GM12878 (cell line): ENCODE measurements around the gene ZNF496.
"Not testable (repeated sequence)": the region's sequence is repeated elsewhere in the genome, so short reads cannot be mapped to it uniquely, and the experiment has no call there.

ENCODE experiments used
- CBX3 ChIP-seq: fragments of 200-600 bp; sonication (generic); IDR thresholded peaks from 2 replicates; pipeline ENCODE4 v1.6.1; 2016; ENCODE audit warnings: low read depth, borderline replicate concordance
- CHD1 ChIP-seq: IDR thresholded peaks from 2 replicates; pipeline ENCODE4 v1.6.1; 2012; ENCODE audit warnings: low read depth, low read length, improper control_type of control experiment
- CTCF ChIP-seq, 3 experiments: IDR thresholded peaks in 2 of 3; conservative IDR thresholded peaks in 1 of 3; 2 replicates each; pipeline ENCODE4 v1.5.1; 2011; ENCODE audit warnings: low read depth in 3 of 3, low read length in 3 of 3, mild to moderate bottlenecking in 3 of 3, control low read depth in 2 of 3, moderate library complexity in 2 of 3, inconsistent platforms in 1 of 3, mixed read lengths in 1 of 3; ENCODE audit not compliant: control insufficient read depth in 2 of 3, insufficient read depth in 1 of 3; ENCODE audit errors: extremely low read depth in 1 of 3
- JUND ChIP-seq: IDR thresholded peaks from 2 replicates; pipeline ENCODE4 v1.6.1; 2012; ENCODE audit warnings: low read depth, mild to moderate bottlenecking, low read length, improper control_type of control experiment, moderate library complexity
- PBX3 ChIP-seq: IDR thresholded peaks from 2 replicates; pipeline ENCODE4 v1.6.1; 2011; ENCODE audit warnings: mild to moderate bottlenecking, low read depth, low read length, moderate library complexity; ENCODE audit not compliant: insufficient replicate concordance
- POLR2A ChIP-seq: IDR thresholded peaks from 2 replicates; pipeline ENCODE4 v1.6.1; 2011; ENCODE audit warnings: low read depth, mild to moderate bottlenecking, low read length
- POLR2AphosphoS5 ChIP-seq: IDR thresholded peaks from 2 replicates; pipeline ENCODE4 v1.6.1; 2011; ENCODE audit warnings: mild to moderate bottlenecking, low read length, inconsistent platforms
- RFX5 ChIP-seq: IDR thresholded peaks from 2 replicates; pipeline ENCODE4 v1.6.1; 2011; ENCODE audit warnings: low read depth, low read length, improper control_type of control experiment
- ZBTB40 ChIP-seq: fragments of 450-650 bp; IDR thresholded peaks from 2 replicates; pipeline ENCODE4 v1.6.1; 2016; ENCODE audit warnings: mild to moderate bottlenecking, moderate library complexity, borderline replicate concordance

GRCh38 chr1:247366345-247366744 is 34.7 kb upstream of the ZNF496 start:
- TF ChIP-seq PBX3; POLR2A; RFX5; CBX3; CTCF (IDR thresholded peaks at IDR 0.05 in 2 of 3, conservative IDR thresholded peaks at IDR 0.05 in 1 of 3; ENCODE audit: control insufficient read depth in 2 of 3, extremely low read depth in 1 of 3, insufficient read depth in 1 of 3, low read depth in 3 of 3, low read length in 3 of 3); POLR2AphosphoS5; JUND; ZBTB40; CHD1: not testable (repeated sequence)
